ENCODE results near the gene EPN3. TPM values are rescaled to one million over a fixed set of nuclear protein-coding genes. Genes with fewer than 3 reads are reported as not detected.

EPN3 gene
- total RNA-seq, 4 donors from 2014 or later, result not detected

DNA sequence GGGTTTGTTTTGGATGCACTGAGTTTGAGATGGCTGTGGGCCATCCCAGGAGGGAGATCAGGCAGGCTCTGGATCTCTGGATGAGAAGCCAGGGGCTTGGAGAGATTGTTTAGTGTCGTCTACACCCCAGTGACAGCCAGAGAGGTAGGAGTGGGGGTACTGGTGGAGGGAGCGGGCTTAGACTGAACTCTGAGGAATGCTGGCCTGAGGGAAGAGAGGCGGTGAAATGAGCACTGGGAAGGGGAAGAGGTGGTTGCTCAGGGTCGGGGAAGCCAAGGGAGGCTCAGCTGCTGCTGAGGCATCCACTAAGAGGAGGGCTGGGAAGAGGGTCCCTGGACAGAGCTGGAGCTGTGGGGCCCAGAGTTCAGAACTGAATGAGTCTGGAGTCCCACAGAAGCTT, 51.6 kb downstream of the EPN3 start:
- H3K27me3 ChIP-seq, result peaks cover 0 to 8% (median 0%) of the 10 kb centered on the region in 4 donors
- H3K27ac ChIP-seq (replicated peaks in 1 of 4), result no peak overlapping the region
- intact Hi-C loops (cut with DNase I), result no loop called here
- no peaks in the 10 kb centered on the region for H3K36me3 ChIP-seq
- no peak overlapping the region for H3K4me3 ChIP-seq
- H3K4me1 ChIP-seq, result peaks cover 8 to 12% (median 9%) of the 10 kb centered on the region in 4 donors
- DNase-seq (ENCODE audit: extremely low spot score), result no peak
- WGBS, result 69% methylated on average over 4 of the region's 4 CpGs
- H3K9me3 ChIP-seq, result no peaks in the 10 kb centered on the region
- no peak for TF ChIP-seq EP300 (IDR thresholded peaks at IDR 0.05)
- TF ChIP-seq, protein P1, sequence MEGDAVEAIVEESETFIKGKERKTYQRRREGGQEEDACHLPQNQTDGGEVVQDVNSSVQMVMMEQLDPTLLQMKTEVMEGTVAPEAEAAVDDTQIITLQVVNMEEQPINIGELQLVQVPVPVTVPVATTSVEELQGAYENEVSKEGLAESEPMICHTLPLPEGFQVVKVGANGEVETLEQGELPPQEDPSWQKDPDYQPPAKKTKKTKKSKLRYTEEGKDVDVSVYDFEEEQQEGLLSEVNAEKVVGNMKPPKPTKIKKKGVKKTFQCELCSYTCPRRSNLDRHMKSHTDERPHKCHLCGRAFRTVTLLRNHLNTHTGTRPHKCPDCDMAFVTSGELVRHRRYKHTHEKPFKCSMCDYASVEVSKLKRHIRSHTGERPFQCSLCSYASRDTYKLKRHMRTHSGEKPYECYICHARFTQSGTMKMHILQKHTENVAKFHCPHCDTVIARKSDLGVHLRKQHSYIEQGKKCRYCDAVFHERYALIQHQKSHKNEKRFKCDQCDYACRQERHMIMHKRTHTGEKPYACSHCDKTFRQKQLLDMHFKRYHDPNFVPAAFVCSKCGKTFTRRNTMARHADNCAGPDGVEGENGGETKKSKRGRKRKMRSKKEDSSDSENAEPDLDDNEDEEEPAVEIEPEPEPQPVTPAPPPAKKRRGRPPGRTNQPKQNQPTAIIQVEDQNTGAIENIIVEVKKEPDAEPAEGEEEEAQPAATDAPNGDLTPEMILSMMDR (IDR thresholded peaks at IDR 0.05), result no peak
- TF ChIP-seq POLR2AphosphoS5 (IDR thresholded peaks at IDR 0.05), result no peak
- TF ChIP-seq POLR2A (IDR thresholded peaks at IDR 0.05; ENCODE audit: low read depth), result no peak

DNA sequence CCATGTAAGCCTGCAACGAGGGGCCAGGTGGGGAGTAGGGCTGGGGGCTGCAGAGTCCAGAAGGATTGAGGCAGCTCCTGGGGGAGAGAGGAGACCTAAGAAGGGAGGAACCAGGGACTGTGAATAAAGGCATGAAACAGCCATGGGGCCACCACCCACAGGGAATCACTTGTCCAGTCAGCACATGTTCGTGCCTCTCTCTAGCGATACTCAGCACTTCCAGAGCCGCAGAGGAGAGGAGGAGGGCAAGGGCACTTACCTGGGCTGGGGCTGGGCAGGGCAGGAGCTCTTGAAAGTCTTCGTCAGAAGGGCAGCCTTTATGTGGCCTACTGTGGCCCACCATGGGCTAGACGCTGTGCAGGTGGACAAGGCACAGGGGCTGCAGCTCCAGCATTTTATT, 52.2 kb downstream of the EPN3 start:
- peaks cover 0 to 1% (median 0%) of the 10 kb centered on the region in 4 donors for H3K27me3 ChIP-seq
- no peak overlapping the region for H3K27ac ChIP-seq (replicated peaks in 1 of 4)
- intact Hi-C loops (cut with DNase I), result no loop called here
- H3K4me1 ChIP-seq, result peaks cover 14 to 18% (median 16%) of the 10 kb centered on the region in 4 donors
- WGBS, result 87% methylated on average over 6 of the region's 6 CpGs
- H3K36me3 ChIP-seq, result no peaks in the 10 kb centered on the region
- no peak for DNase-seq (ENCODE audit: extremely low spot score)
- H3K9me3 ChIP-seq, result no peaks in the 10 kb centered on the region
- no peak for TF ChIP-seq EP300 (IDR thresholded peaks at IDR 0.05)
- no peak for TF ChIP-seq POLR2A (IDR thresholded peaks at IDR 0.05; ENCODE audit: low read depth)
- H3K4me3 ChIP-seq, result no peak overlapping the region

DNA sequence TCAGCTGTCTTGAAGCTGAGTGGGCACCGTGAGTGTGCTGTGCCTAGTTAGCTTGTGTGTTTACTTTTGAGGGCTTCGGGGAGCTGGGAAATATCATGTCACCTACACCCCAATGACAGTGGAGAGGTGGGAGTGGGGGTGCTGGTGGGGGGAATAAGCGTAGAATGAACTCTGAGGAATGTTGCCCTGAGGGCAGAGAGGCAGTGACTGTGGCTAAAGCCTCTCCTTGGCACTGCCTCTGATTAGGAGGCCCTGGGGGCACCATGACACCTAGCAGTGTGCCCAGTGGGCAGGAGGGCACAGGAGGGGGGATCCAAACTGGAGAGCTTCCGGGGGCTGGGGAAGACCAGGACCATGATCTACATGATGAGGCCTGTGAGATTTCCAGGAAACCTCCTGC, 52.8 kb downstream of the EPN3 start:
- no peaks in the 10 kb centered on the region for H3K27me3 ChIP-seq
- H3K4me3 ChIP-seq, result no peak overlapping the region
- H3K9me3 ChIP-seq, result no peaks in the 10 kb centered on the region
- TF ChIP-seq, protein P1 (IDR thresholded peaks at IDR 0.05), result no peak
- TF ChIP-seq EP300 (IDR thresholded peaks at IDR 0.05), result no peak
- no peak for TF ChIP-seq POLR2A (IDR thresholded peaks at IDR 0.05; ENCODE audit: low read depth)
- TF ChIP-seq POLR2AphosphoS5 (IDR thresholded peaks at IDR 0.05), result no peak
- H3K27ac ChIP-seq (replicated peaks in 1 of 4), result no peak overlapping the region
- no peak for DNase-seq (ENCODE audit: extremely low spot score)
- WGBS, result 88% methylated on average over 4 of the region's 4 CpGs
- intact Hi-C loops (cut with DNase I), result no loop called here
- H3K4me1 ChIP-seq, result peaks cover 19 to 24% (median 22%) of the 10 kb centered on the region in 4 donors
- no peaks in the 10 kb centered on the region for H3K36me3 ChIP-seq

DNA sequence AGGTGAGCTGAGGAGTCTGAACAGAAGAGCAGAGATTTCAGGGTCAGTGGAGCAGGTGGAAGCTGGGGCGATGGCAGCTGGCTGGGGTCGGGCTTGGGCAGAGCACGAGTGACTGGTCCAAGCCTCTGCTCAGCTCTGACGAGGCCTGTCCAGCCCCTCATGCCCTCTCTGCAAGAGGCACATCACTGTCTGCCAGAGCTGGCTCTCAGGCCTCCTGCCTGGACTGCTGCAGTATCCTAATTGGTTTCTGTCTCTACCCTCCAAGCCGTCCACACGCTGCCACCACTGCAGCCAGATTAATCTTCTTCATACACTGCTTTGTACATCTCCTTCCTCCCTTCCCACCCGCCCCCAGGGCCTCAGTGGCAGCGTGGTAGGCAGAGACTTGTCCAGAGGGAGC, 53.4 kb downstream of the EPN3 start:
- no peak for DNase-seq (ENCODE audit: extremely low spot score)
- H3K27me3 ChIP-seq, result no peaks in the 10 kb centered on the region
- H3K27ac ChIP-seq (replicated peaks in 1 of 4), result no peak overlapping the region
- no peak overlapping the region for H3K4me3 ChIP-seq
- intact Hi-C loops (cut with DNase I), result no loop called here
- H3K4me1 ChIP-seq, result peaks cover 19 to 27% (median 24%) of the 10 kb centered on the region in 4 donors
- WGBS, result 82% methylated on average over 7 of the region's 8 CpGs
- no peaks in the 10 kb centered on the region for H3K9me3 ChIP-seq
- TF ChIP-seq POLR2A (IDR thresholded peaks at IDR 0.05; ENCODE audit: low read depth) (no peak), EP300 (IDR thresholded peaks at IDR 0.05) (no peak), POLR2AphosphoS5 (IDR thresholded peaks at IDR 0.05) (no peak)
- TF ChIP-seq, protein P1 (IDR thresholded peaks at IDR 0.05), result no peak
- no peaks in the 10 kb centered on the region for H3K36me3 ChIP-seq

DNA sequence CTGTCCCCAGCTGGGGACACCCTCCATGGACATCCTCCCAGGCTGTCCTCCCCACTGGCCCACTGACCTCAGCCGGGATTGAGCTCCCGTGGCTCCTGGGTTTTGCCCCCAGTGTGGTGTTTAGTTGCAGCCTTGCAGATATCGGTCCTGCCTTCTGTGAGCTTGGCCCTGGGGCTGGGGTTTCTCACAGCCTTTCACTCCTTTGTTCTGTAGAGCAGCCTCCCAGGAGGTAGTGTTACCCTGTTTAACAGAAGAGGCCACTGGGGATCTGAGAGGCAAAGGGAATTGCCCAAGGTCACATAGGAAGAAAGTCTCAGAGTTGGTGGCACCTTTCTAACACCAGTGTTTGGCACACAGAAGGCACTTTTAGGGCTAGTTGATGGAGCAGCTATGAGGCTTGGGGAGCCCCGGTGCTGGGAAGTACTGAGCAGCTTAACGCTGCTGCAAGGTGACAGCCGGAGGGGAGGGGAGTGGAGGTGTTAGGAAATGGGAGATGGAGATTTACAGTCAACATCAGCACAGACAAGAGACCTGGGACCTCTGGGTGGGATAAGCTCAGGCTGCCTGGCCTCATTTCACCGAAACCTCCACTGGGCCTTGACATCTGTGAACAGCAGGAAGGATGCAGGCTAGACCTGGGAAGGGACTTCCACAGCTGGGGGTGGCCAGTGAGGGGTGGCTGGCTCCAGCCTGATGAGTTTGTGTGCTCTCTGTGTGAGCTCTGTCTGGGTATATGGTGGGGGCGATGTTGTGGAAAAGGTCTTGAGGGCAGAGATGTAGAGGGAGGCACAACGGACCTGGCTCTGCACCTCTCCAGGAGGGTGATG, 54.1 kb downstream of the EPN3 start:
- intact Hi-C loops (cut with DNase I), result no loop called here
- no peak overlapping the region for H3K4me3 ChIP-seq
- no peaks in the 10 kb centered on the region for H3K36me3 ChIP-seq
- no peak for DNase-seq (ENCODE audit: extremely low spot score)
- H3K4me1 ChIP-seq, result peaks cover 19 to 27% (median 24%) of the 10 kb centered on the region in 4 donors
- no peaks in the 10 kb centered on the region for H3K9me3 ChIP-seq
- 94% methylated on average over 6 of the region's 9 CpGs for WGBS
- no peaks in the 10 kb centered on the region for H3K27me3 ChIP-seq
- H3K27ac ChIP-seq (replicated peaks in 1 of 4), result no peak overlapping the region
- TF ChIP-seq, protein P1 (IDR thresholded peaks at IDR 0.05), result no peak
